Common myeloid progenitor, CD34-positive (primary cell): ENCODE data around the gene ELAVL4.
A peak's percentile ranks its signal among the peaks of the same experiment; 100 is the strongest.

Source experiments
- CTCF ChIA-PET: fragments of 350-600 bp; sonication (Branson Sonifier 250); formaldehyde crosslinking; loops from one replicate; lab custom pipeline; 2021; ENCODE audit warnings: antibody characterized with exemption; lab: Charles Lee
- POLR2A ChIA-PET: fragments of 350-600 bp; sonication (Branson Sonifier 250); formaldehyde crosslinking; loops from one replicate; lab custom pipeline; 2021; ENCODE audit warnings: antibody characterized with exemption; lab: Charles Lee
- DNase-seq, 3 donors: peaks; one replicate each; pipeline versions ENCODE4 v3.0.0 to v3.0.0-alpha.2; 2013
- H3K27ac ChIP-seq, 2 experiments: 1 replicate in 1 of 2; 2 replicates in 1 of 2; pipeline ENCODE4 v1.7.0; 2013; ENCODE audit warnings: inconsistent platforms in 2 of 2, low read length in 2 of 2, mild to moderate bottlenecking in 2 of 2, low read depth in 1 of 2, moderate library complexity in 1 of 2; ENCODE audit not compliant: severe bottlenecking in 2 of 2, insufficient read depth in 1 of 2, poor library complexity in 1 of 2
- H3K27me3 ChIP-seq, 5 experiments: replicated peaks in 2 of 5; 1 replicate in 3 of 5; 2 replicates in 2 of 5; pipeline versions ENCODE4 v1.6.1 to v1.7.0; 2013; ENCODE audit warnings: low read length in 4 of 5, mild to moderate bottlenecking in 2 of 5, moderate library complexity in 2 of 5, inconsistent platforms in 1 of 5; ENCODE audit not compliant: insufficient read depth in 5 of 5, control insufficient read depth in 4 of 5
- H3K36me3 ChIP-seq, 4 experiments: 1 replicate in 2 of 4; 2 replicates in 2 of 4; pipeline versions ENCODE4 v1.6.1 to v1.7.0; 2013; ENCODE audit warnings: low read length in 3 of 4, control low read depth in 1 of 4, mild to moderate bottlenecking in 1 of 4; ENCODE audit not compliant: control insufficient read depth in 4 of 4, insufficient read depth in 4 of 4
- H3K4me1 ChIP-seq, 4 experiments: 1 replicate in 3 of 4; 2 replicates in 1 of 4; pipeline versions ENCODE4 v1.6.1 to v1.7.1; 2013; ENCODE audit warnings: low read length in 3 of 4, mild to moderate bottlenecking in 3 of 4, control low read depth in 1 of 4, inconsistent platforms in 1 of 4, moderate library complexity in 1 of 4; ENCODE audit not compliant: control insufficient read depth in 4 of 4, insufficient read depth in 4 of 4; ENCODE audit errors: control extremely low read depth in 1 of 4
- H3K4me3 ChIP-seq, 7 experiments: 1 replicate in 4 of 7; 2 replicates in 3 of 7; pipeline versions ENCODE4 v1.5.1 to v1.7.0; 2013; ENCODE audit warnings: mild to moderate bottlenecking in 7 of 7, low read length in 6 of 7, moderate library complexity in 6 of 7, inconsistent platforms in 2 of 7, low read depth in 2 of 7, control low read depth in 1 of 7; ENCODE audit not compliant: insufficient read depth in 4 of 7, control insufficient read depth in 1 of 7; ENCODE audit errors: extremely low read depth in 1 of 7
- H3K9me3 ChIP-seq, 5 experiments: 1 replicate in 4 of 5; 2 replicates in 1 of 5; pipeline versions ENCODE4 v1.6.1 to v1.7.1; 2013; ENCODE audit warnings: low read length in 4 of 5, mild to moderate bottlenecking in 2 of 5, inconsistent platforms in 1 of 5, low read depth in 1 of 5, moderate library complexity in 1 of 5; ENCODE audit not compliant: control insufficient read depth in 4 of 5, insufficient read depth in 2 of 5; ENCODE audit errors: control extremely low read depth in 1 of 5
- WGBS: methylation state at CpG from one replicate; pipeline ENCODE4 v1.1.5; 2013; ENCODE audit not compliant: insufficient coverage; 5-methylcytosine and 5-hydroxymethylcytosine counted together

The ELAVL4 gene

DNA sequence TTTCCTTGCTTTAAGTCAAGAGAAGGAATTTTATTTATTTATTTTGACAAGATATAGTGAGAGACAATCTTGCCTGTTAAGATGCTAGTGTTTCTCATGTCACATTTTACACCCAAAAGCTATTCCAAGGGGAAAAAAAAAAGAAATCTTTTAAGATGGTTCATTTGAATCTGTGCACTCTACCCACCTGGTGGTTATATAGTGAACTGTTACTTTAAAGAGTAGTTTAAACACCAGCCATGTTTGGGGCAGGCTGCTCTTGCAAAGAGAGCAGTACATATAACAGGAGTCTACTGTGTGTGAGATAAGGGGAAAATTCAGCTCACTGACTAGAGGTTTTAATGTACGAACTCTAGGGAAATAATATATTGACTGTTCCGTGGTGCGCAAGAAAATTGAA is 3.3 kb upstream of the ELAVL4 start:
- no peak overlapping the region for H3K27ac ChIP-seq
- WGBS, result 98% methylated on average over 3 of the region's 3 CpGs
- CTCF ChIA-PET, result interaction anchor here (1.3 kb wide), 1 partner anchor 9 kb away, joined by 4 read pairs; no protein-coding TSS in a partner anchor
- no peak overlapping the region for H3K4me3 ChIP-seq
- H3K36me3 ChIP-seq, result no peaks in the 10 kb centered on the region
- H3K9me3 ChIP-seq, result no peaks in the 10 kb centered on the region
- POLR2A ChIA-PET, result interaction anchor here (0.6 kb wide), 1 partner anchor 1232 kb away, joined by 3 read pairs; no protein-coding TSS in a partner anchor
- H3K27me3 ChIP-seq, result no peaks in the 10 kb centered on the region
- no peak for DNase-seq
- H3K4me1 ChIP-seq, result peaks cover 3 to 15% (median 14%) of the 10 kb centered on the region in 4 experiments

DNA sequence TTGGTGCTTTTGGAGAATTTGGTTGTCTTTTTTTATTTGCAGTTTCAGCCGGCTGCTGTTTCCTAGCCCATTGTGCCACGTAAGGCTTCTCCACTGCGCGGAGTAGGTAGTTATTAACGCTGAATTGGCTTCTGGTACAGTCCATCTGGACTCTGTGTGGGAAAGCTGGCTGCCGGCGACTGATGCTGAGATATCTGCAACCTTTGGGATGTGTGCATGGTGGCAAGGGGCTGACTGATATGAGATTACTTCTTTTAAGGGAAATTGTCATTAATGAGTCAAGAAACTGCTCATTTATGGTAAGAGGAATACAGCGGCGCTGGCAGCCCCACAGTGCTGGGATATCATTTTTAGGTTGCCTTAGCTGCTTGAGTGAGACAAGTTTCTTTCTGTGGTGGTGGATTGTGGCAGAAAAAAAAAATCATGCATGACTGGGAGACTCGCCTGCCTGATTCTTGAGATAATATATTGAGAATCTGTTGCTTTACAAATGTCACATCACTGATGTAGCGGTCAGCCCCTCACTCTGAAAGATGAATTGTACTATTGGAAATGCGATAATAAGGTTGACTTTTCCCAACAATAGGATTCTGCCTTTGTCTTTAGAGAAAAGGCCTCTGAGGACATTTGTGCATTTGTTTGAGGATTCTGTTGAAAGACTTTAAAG is 2.5 kb upstream of the ELAVL4 start:
- Histone ChIP-seq H3K9me3 (no peaks in the 10 kb centered on the region), H3K36me3 (no peaks in the 10 kb centered on the region), H3K4me1 (peaks cover 3 to 22% (median 22%) of the 10 kb centered on the region in 4 experiments), H3K27ac (no peak overlapping the region), H3K27me3 (no peaks in the 10 kb centered on the region), H3K4me3 (no peak overlapping the region)
- ChIA-PET POLR2A (no interaction called here), CTCF (interaction anchor here (1.3 kb wide), 1 partner anchor 14 kb away, joined by 3 read pairs; no protein-coding TSS in a partner anchor)
- 98% methylated on average over 12 of the region's 12 CpGs for WGBS
- no peak for DNase-seq

DNA sequence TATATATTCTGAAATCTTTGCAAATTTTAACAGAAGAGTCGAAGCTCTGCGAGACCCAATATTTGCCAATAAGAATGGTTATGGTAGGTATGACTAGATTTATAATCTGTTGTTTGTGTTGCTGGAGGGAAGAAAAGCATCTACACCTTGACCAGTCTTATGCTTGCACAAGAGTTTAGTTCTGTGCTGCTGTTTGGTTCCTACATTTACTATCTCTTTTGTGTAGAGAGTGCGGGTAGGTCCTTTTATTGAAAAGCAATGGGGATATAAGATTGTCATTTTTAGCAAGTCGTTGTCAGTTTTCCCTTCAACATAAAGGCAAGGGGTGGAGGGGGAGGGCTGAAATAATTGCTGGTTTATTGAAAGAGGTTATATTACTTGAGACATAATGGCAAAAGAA is 396 bp downstream of the ELAVL4 start:
- ChIA-PET POLR2A (interaction anchor here (0.6 to 1.0 kb wide), 2 partner anchors 74 to 148 kb away, joined by 3 read pairs; no protein-coding TSS in a partner anchor), CTCF (interaction anchor here (1.3 to 1.6 kb wide), 2 partner anchors 31 to 85 kb away, joined by 3 read pairs; no protein-coding TSS in a partner anchor)
- peak in 1 of 3 donors; percentile 11 for DNase-seq
- 0% methylated on average over 1 of the region's 4 CpGs for WGBS
- H3K4me1 ChIP-seq, result peaks cover 3 to 24% (median 22%) of the 10 kb centered on the region in 4 experiments
- no peak overlapping the region for H3K27ac ChIP-seq
- H3K4me3 ChIP-seq, result peak overlapping the region in 4 of 7 experiments; percentile 31 to 81 (median 68)
- no peaks in the 10 kb centered on the region for H3K27me3 ChIP-seq
- no peaks in the 10 kb centered on the region for H3K36me3 ChIP-seq
- H3K9me3 ChIP-seq, result no peaks in the 10 kb centered on the region

DNA sequence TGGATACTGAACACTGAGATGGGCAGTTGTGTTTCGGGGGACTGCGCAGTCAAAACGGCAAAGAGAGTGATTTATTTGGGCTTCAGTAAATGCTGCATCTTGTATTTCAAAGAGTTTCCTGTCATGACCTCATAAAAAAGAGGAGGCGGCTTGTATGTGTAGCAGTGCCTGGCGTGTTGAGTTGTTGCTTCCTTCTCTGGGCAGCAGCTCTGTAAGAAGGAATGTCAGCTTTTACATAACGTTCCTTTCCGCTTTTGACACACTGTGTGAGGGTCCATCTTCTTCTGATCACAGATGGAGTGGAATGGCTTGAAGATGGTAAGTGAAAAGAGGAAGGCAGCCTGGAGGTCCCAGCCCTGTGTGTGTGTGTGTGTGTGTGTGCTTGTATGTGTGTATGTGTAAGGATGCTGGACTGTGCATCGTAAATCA is 941 bp downstream of the ELAVL4 start:
- Histone ChIP-seq H3K4me1 (peaks cover 3 to 24% (median 22%) of the 10 kb centered on the region in 4 experiments), H3K36me3 (no peaks in the 10 kb centered on the region), H3K4me3 (peak overlapping the region; percentile 14 to 81 (median 63)), H3K27ac (no peak overlapping the region), H3K9me3 (no peaks in the 10 kb centered on the region), H3K27me3 (no peaks in the 10 kb centered on the region)
- DNase-seq, result peak; percentile 55 to 92 (median 84)
- POLR2A ChIA-PET, result interaction anchor here (0.6 to 1.0 kb wide), 2 partner anchors 73 to 148 kb away, joined by 3 read pairs; no protein-coding TSS in a partner anchor
- 0% methylated on average over 5 of the region's 8 CpGs for WGBS
- CTCF ChIA-PET, result interaction anchor here (1.3 to 1.6 kb wide), 2 partner anchors 30 to 85 kb away, joined by 3 read pairs; no protein-coding TSS in a partner anchor

DNA sequence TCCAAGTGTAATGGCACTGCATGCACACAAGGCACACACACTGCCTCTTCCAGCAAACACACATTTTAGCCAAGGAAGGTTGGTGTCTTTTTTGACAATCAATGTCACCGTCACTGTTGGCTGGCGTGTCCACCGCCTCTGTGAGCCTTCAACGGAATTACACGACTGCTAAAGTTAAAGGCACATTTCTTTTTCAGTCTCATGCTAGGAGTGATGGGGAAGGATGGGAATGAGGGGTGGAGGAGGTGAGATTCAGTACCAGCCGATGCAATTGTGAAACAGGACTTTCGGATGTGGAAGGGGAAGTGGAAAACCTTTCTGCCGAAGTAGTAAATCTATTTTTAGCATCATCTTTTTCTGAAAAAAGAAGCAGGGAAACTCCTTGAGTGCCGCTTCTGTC is 1.4 kb downstream of the ELAVL4 start:
- H3K4me3 ChIP-seq, result peak overlapping the region in 6 of 7 experiments; percentile 31 to 81 (median 66)
- CTCF ChIA-PET, result interaction anchor here (1.6 kb wide), 1 partner anchor 86 kb away, joined by 3 read pairs; no protein-coding TSS in a partner anchor
- H3K9me3 ChIP-seq, result no peaks in the 10 kb centered on the region
- POLR2A ChIA-PET, result interaction anchor here (1.0 kb wide), 1 partner anchor 73 kb away, joined by 3 read pairs; no protein-coding TSS in a partner anchor
- H3K36me3 ChIP-seq, result no peaks in the 10 kb centered on the region
- 0% methylated on average over 9 of the region's 9 CpGs for WGBS
- H3K27me3 ChIP-seq, result no peaks in the 10 kb centered on the region
- peak in 1 of 3 donors; percentile 42 for DNase-seq
- H3K27ac ChIP-seq, result no peak overlapping the region
- H3K4me1 ChIP-seq, result peaks cover 3 to 24% (median 22%) of the 10 kb centered on the region in 4 experiments

DNA sequence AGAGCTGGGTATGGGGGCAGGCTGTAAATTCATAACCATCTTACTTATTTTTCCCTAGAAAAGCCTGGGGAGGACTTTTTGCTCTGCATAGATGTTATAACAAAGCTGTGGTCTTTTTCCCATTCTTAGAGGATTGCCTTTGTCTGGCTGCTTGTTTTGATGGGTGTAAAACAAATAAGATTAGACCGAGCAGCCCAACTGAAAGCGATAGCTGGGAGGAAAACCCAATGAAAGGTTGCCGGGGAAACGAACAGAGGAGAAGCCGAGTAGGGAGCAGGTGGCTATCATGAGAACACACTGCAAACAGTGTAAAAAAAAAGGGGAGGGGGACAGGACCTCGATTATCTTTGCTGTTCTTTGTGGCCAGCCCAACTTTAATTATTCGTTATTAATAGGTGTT is 1.9 kb downstream of the ELAVL4 start:
- H3K36me3 ChIP-seq, result no peaks in the 10 kb centered on the region
- peaks cover 3 to 24% (median 22%) of the 10 kb centered on the region in 4 experiments for H3K4me1 ChIP-seq
- peak overlapping the region in 6 of 7 experiments; percentile 31 to 81 (median 66) for H3K4me3 ChIP-seq
- ChIA-PET POLR2A (no interaction called here), CTCF (no interaction called here)
- 0% methylated on average over 3 of the region's 7 CpGs for WGBS
- no peaks in the 10 kb centered on the region for H3K9me3 ChIP-seq
- DNase-seq, result peak in 2 of 3 donors; percentile 58 to 72
- no peak overlapping the region for H3K27ac ChIP-seq
- H3K27me3 ChIP-seq, result no peaks in the 10 kb centered on the region

DNA sequence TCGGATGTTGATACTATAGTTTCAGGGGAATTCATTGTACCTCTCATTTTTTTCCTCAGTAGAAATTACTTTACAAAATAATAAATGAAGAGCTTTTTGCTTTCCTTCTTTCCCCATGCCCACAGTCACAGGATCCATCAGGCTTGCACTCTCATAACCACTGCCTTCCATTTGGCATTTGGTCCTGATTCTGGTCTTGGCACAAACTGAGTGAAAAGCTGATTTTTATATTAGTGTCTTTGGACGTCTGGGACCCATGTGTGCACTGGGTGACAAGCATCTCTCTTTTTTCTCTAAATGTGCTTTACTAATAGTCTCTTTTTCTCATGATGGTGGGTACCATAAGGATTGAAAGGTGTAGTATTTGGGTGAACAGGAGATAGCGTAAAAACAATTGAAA is 2.8 kb downstream of the ELAVL4 start:
- Histone ChIP-seq H3K4me1 (peaks cover 3 to 24% (median 22%) of the 10 kb centered on the region in 4 experiments), H3K4me3 (no peak overlapping the region), H3K9me3 (no peaks in the 10 kb centered on the region), H3K27me3 (no peaks in the 10 kb centered on the region), H3K36me3 (no peaks in the 10 kb centered on the region), H3K27ac (no peak overlapping the region)
- POLR2A ChIA-PET, result no interaction called here
- DNase-seq, result no peak
- WGBS, result no CpG with 5 or more reads among the region's 3 CpGs
- CTCF ChIA-PET, result no interaction called here
